T-helper 1 cell treated with Interleukin-12 subunit alpha and Interleukin-12 subunit beta and Interleukin-4 antibody, amounts not matched to agents 30 ng/mL and 1 ng/mL, for 36 hours (primary cell): ENCODE measurements around the gene CCR5. TPM values are rescaled to one million over a fixed set of nuclear protein-coding genes. Genes with fewer than 3 reads are reported as not detected.
"Not testable (repeated sequence)": the region's sequence is repeated elsewhere in the genome, so short reads cannot be mapped to it uniquely, and the experiment has no call there.

Source experiments
- intact Hi-C: fragments of 100-400 bp; cut with micrococcal nuclease; formaldehyde crosslinking; loops from one replicate; pipeline ENCODE4 v1.15.1; 2024
- total RNA-seq: library from RNA; stranded (reverse); gene quantifications from 2 replicates; pipeline ENCODE4 v1.2.3, GENCODE V29; 2022

Gene CCR5
- total RNA-seq, 1 donor from 2014 or later, result 54.3 TPM

GRCh38 chr3:46381625-46382024 is 10.9 kb downstream of the CCR5 start:
- intact Hi-C loops, result loop anchor here (1.0 kb wide), 2 partner anchors 9 to 60 kb away; no protein-coding TSS in a partner anchor

- intact Hi-C loops, result no loop called here
Observed at GRCh38 chr3:46383211-46383950, 12.6 kb downstream of the CCR5 start.

GRCh38 chr3:46383951-46384330 is 13.2 kb downstream of the CCR5 start:
- intact Hi-C loops, result no loop called here

- intact Hi-C loops, result no loop called here
Observed at GRCh38 chr3:46386205-46386604, 15.5 kb downstream of the CCR5 start.

GRCh38 chr3:46388847-46389246 is 18.1 kb downstream of the CCR5 start:
- intact Hi-C loops, result not testable (repeated sequence)

- intact Hi-C loops, result no loop called here
Observed at GRCh38 chr3:46389306-46389705, 18.6 kb downstream of the CCR5 start.

- intact Hi-C loops, result not testable (repeated sequence)
Observed at GRCh38 chr3:46391526-46391925, 20.8 kb downstream of the CCR5 start.

GRCh38 chr3:46393011-46393410 is 22.3 kb downstream of the CCR5 start:
- intact Hi-C loops, result no loop called here

- intact Hi-C loops, result no loop called here
Observed at GRCh38 chr3:46393554-46394434, 23.0 kb downstream of the CCR5 start.

GRCh38 chr3:46395210-46395661 is 24.5 kb downstream of the CCR5 start:
- intact Hi-C loops, result no loop called here

GRCh38 chr3:46395766-46396530 is 25.2 kb downstream of the CCR5 start:
- intact Hi-C loops, result no loop called here

- intact Hi-C loops, result no loop called here
Observed at GRCh38 chr3:46397111-46397510, 26.4 kb downstream of the CCR5 start.

GRCh38 chr3:46398186-46398955 is 27.6 kb downstream of the CCR5 start:
- intact Hi-C loops, result no loop called here

- intact Hi-C loops, result no loop called here
Observed at GRCh38 chr3:46399098-46399497, 28.4 kb downstream of the CCR5 start.

- intact Hi-C loops, result no loop called here
Observed at GRCh38 chr3:46399557-46399956, 28.8 kb downstream of the CCR5 start.

- intact Hi-C loops, result no loop called here
Observed at GRCh38 chr3:46400000-46400734, 29.4 kb downstream of the CCR5 start.

GRCh38 chr3:46400846-46401245 is 30.1 kb downstream of the CCR5 start:
- intact Hi-C loops, result no loop called here

- intact Hi-C loops, result no loop called here
Observed at GRCh38 chr3:46401579-46401978, 30.8 kb downstream of the CCR5 start.

GRCh38 chr3:46402902-46403301 is 32.2 kb downstream of the CCR5 start:
- intact Hi-C loops, result not testable (repeated sequence)
